GM21528 (cell line): ENCODE results near the gene OSBPL5.

Source experiments
- ATAC-seq: cut with Tn5 transposase; IDR thresholded peaks from one replicate; pipeline ENCODE4 v1.9.1; 2021; ENCODE audit warnings: mild to moderate bottlenecking, moderate library complexity; ENCODE audit not compliant: unreplicated experiment, low FRiP score

OSBPL5 gene

GRCh38 chr11:3138178-3139085, 26.7 kb downstream of the OSBPL5 start:
- ATAC-seq: no peak

DNA sequence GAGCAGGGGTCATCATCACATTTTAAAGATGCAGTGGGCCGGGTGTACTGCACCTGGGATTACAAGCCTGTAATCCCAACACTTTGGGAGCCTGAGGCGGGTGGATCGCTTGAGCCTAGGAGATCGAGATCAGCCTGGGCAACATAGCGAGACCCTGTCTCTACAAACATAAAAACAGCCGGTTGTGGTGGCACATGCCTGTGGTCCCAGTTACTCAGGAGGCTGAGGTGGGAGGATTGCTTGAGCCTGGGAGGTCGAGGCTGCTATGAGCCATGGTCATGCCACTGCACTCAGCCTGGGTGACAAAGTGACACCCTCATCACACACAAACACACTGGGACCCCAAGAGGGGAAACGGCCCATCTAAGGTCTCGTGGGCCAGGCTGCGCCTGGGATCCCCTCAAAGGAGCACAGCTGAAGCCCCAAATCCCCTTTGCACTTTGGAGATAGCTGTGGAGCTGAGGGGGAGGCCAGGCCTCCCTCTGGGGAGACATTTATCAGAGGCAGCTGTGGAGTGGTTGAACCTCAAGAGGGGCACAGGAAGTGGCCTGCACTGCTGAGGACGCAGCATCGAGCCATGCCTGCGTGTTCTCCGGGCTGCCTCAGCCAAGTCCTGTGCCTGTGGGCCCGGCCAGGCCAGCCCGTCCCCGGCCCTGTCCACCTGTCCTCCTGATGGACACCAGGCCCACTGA, 27.5 kb downstream of the OSBPL5 start:
- ATAC-seq: no peak

- ATAC-seq: no peak
Measured at GRCh38 chr11:3136546-3137455, 28.3 kb downstream of the OSBPL5 start.

- no peak for ATAC-seq
Measured at GRCh38 chr11:3135481-3136440, 29.3 kb downstream of the OSBPL5 start.

GRCh38 chr11:3134651-3135480, 30.2 kb downstream of the OSBPL5 start:
- no peak for ATAC-seq

DNA sequence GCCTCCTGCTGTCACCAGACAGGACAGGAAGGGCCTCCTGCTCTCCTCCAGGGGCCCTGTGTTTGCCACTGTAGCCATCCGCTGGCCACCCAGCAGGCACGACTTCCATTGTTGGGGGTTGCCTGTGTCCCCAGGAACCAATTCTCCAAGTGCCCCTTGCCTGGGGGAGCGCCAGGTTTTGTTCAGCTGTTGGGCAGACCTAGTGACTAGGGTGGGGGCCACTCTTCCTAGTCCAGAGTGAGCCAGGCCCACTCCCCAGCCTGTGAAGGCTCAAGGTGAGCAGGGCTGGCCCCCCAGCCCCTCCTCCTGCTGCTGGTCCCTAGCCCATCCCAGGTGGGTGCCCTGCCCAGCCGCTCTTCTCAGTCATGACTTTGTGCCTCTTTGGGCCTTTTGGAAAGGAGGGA, 30.9 kb downstream of the OSBPL5 start:
- no peak for ATAC-seq

DNA sequence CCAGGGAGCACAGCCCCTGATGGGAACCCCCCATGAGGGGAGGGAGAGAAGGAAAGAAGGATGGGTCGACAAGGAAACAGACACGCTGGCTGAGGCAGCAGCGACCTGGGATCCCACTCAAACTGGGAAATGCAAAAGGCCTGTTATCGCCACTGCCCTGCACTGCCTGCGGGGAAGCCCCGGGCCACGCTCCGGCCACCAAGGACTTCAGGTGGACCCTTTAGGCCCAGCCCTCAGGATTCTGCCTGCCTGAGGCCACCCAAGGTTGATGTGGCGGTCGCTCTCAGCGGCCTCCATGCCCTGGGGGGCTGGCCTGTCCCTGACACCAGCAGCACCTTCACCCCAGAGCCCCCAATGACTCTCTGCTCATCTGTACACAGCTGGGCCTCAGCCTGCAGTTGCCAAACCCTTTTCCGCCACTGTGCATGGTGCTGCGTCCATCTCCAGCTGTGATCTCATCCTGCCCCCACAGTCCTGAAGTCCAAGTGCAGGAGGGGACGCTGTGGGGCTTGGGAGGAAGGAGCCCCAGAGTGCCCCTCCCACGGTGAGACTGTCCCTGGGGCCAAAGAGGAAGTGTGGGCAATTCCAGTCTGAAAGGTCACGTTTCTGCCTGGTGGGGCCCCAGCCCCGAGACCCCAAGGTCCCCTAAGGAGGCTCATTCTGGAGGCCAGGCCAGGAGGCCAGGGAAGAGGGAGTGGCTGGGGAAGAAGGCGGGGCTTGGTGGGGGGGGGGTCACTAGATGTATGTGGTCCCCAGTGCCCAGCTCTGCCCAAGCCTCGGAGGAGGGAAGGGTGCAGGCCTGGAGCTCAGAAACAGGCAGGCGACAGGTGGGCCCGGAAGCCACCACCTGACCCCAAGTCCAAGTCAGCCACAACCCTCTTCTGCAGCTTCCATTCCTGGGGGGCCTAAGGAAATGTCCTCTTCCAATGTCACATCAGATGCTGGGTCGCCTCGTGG, 31.6 kb downstream of the OSBPL5 start:
- no peak for ATAC-seq

GRCh38 chr11:3132831-3133260, 32.3 kb downstream of the OSBPL5 start:
- no peak for ATAC-seq

DNA sequence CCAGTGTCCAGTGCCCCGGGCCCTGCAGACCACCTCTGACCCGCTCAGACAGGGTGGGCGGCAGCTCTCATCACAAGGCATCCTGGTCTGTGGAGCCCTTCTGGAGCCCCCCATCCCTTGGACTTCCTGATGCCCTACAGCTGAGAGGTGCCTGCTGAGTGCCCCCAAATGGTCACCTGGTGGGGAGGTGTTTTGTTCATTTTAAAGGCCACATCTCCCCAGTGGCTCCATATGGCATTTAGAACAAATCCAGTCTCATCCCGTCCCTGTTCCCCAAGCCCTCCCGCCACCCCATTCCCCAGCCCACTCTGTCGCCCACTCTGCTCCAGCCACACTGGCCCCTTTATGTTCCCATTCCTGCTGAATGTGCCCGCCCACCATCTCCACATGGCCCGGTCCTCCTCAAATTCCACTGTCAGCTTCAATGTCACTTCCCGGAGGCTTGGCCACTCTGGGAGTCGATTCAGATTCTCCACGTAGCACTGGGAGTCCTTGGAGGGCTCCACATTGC, 32.8 kb downstream of the OSBPL5 start:
- ATAC-seq: no peak

GRCh38 chr11:3131330-3131941, 33.7 kb downstream of the OSBPL5 start:
- ATAC-seq: no peak

- ATAC-seq: no peak
Measured at GRCh38 chr11:3130269-3131071, 34.6 kb downstream of the OSBPL5 start.

DNA sequence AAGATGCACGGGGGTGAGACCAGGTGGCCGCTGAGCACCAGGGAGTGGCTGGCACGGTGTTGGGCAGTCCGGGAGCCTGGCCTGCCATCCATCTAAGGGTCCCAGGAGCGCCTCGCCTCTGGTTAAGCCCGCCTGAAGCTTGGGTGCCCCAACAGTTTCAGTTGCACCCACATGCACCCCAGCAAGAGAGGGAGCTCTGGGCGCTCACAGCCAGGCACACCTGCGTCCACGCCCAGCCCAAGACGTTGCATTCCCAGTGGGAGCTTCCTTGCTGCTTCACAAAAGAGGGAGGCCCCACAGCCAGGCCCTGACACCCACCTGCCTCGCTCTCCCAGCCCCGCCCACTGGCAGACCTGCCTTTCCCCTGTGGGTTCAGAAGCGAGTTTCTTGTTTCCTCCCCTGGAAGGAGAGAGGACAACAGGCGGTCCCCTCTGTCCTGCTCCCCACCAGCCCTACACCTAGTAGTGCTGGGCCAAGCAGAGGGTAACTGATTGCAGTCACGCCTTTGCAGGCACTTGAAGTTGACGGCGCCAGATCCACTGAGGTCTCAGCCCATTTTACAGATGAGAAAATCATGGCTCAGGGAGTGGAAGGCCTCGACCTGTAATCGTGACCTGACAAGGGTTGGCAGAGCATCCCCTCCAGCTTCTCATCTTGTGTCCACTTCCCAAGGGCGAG, 35.4 kb downstream of the OSBPL5 start:
- no peak for ATAC-seq

- no peak for ATAC-seq
Measured at GRCh38 chr11:3129181-3129590, 35.9 kb downstream of the OSBPL5 start.

DNA sequence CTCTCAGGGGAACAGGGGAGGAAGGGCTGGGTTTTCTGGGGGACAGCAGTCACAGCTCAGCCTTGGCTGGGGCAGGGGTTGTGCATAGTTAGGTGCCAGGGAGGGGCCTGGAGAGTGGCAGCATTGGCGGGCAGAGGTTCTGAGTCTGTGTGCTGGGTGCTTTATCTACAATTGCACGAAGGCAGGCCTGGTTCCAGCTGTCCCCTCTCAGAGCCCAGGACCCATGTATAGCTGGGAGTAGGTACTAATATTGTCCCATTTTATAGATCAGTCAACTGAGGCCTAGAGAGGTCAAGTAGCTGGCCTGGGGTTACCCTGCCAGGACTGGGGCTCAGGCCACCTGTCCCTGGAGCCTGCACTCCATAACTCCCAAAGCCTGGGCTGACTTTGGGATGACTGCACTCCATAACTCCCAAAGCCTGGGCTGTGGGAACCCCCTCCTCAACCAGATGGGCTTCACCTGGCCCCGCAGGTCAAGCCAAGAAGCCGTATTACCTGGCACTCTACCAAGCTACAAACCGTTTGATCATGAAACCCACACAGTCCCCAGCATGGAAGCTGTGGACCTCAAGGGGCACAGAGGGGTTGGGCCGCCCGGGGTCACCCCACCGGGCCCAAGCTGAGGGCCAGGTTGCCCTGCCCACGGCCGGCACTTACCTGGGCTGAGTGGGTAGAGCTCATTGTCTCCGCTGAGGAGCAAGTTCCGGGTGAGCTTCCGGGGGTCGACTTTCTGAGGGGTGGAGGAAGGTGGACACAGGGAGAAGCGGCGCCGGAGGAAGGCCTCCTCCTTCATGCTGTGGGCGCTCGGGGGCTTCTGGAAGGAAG, 36.5 kb downstream of the OSBPL5 start:
- ATAC-seq: no peak
